Measurements from ENCODE around the gene TSPEAR.

TSPEAR gene

GRCh38 chr21:44510109-44510507, 201.3 kb downstream of the TSPEAR start:
- TF ChIP-seq CTCF (IDR thresholded peaks at IDR 0.05; ENCODE audit: control insufficient read depth, extremely low read depth, insufficient read depth), result no peak
- H3K4me3 ChIP-seq (ENCODE audit: low read depth, low read length), result no peak overlapping the region
- no peak for DNase-seq (ENCODE audit: low read depth)

- H3K4me3 ChIP-seq (ENCODE audit: low read depth, low read length), result no peak overlapping the region
- DNase-seq (ENCODE audit: low read depth), result peak; percentile 94
- peak; percentile 89 for TF ChIP-seq CTCF (IDR thresholded peaks at IDR 0.05; ENCODE audit: control insufficient read depth, extremely low read depth, insufficient read depth)
Observed at GRCh38 chr21:44509539-44509938, 201.8 kb downstream of the TSPEAR start.

- TF ChIP-seq CTCF (IDR thresholded peaks at IDR 0.05; ENCODE audit: control insufficient read depth, extremely low read depth, insufficient read depth), result no peak
- no peak overlapping the region for H3K4me3 ChIP-seq (ENCODE audit: low read depth, low read length)
- no peak for DNase-seq (ENCODE audit: low read depth)
Observed at GRCh38 chr21:44508711-44509445, 202.5 kb downstream of the TSPEAR start.

- TF ChIP-seq CTCF (IDR thresholded peaks at IDR 0.05; ENCODE audit: control insufficient read depth, extremely low read depth, insufficient read depth), result no peak
- no peak overlapping the region for H3K4me3 ChIP-seq (ENCODE audit: low read depth, low read length)
- no peak for DNase-seq (ENCODE audit: low read depth)
Observed at GRCh38 chr21:44508426-44508710, 203.0 kb downstream of the TSPEAR start.

- TF ChIP-seq CTCF (IDR thresholded peaks at IDR 0.05; ENCODE audit: control insufficient read depth, extremely low read depth, insufficient read depth), result no peak
- no peak overlapping the region for H3K4me3 ChIP-seq (ENCODE audit: low read depth, low read length)
- no peak for DNase-seq (ENCODE audit: low read depth)
Observed at GRCh38 chr21:44507673-44508425, 203.5 kb downstream of the TSPEAR start.

GRCh38 chr21:44506279-44507255, 204.8 kb downstream of the TSPEAR start:
- DNase-seq (ENCODE audit: low read depth), result no peak
- no peak overlapping the region for H3K4me3 ChIP-seq (ENCODE audit: low read depth, low read length)
- TF ChIP-seq CTCF (IDR thresholded peaks at IDR 0.05; ENCODE audit: control insufficient read depth, extremely low read depth, insufficient read depth), result no peak

All from LNCaP clone FGC (cell line).